Measurements from ENCODE around the gene SP1. TPM values are rescaled to one million over a fixed set of nuclear protein-coding genes. Genes with fewer than 3 reads are reported as not detected.

Gene SP1
- total RNA-seq, 1 experiment from 2014 or later = 96.8 TPM

DNA sequence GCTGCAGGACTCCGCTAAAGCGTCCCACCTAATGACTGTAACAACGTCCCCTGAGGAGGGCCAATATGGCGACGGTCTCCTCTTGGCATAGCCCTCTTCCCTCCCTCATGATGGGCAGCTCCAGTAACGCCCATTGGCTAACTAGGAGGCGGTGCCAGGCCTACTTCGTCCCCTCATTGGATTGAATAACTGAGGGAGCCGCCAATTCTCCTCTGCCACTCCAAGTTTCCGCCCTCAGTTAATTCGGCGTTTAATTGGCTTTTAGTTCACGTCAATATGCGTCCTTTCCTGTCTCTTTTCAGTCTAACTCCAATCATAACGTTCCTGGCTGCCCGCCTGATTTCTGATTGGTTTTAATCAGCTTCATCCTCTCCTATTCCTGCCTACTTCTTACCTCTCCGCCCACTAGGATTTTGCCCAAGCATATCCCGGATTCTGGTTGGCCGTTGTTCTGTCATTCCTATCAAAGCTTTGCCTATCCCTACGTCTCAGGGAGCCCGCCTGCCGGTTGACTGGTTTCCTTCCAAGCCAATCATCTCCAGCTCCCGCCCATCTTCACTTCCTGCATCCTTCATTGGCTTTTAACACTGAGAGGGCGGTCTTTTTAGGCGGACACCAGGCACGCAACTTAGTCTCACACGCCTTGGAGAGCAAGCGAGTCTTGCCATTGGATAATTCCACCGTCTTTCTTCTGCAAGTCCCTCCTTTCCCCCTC is 430 bp upstream of the SP1 start (continued):
- TF ChIP-seq, protein P1, sequence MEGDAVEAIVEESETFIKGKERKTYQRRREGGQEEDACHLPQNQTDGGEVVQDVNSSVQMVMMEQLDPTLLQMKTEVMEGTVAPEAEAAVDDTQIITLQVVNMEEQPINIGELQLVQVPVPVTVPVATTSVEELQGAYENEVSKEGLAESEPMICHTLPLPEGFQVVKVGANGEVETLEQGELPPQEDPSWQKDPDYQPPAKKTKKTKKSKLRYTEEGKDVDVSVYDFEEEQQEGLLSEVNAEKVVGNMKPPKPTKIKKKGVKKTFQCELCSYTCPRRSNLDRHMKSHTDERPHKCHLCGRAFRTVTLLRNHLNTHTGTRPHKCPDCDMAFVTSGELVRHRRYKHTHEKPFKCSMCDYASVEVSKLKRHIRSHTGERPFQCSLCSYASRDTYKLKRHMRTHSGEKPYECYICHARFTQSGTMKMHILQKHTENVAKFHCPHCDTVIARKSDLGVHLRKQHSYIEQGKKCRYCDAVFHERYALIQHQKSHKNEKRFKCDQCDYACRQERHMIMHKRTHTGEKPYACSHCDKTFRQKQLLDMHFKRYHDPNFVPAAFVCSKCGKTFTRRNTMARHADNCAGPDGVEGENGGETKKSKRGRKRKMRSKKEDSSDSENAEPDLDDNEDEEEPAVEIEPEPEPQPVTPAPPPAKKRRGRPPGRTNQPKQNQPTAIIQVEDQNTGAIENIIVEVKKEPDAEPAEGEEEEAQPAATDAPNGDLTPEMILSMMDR (IDR thresholded peaks at IDR 0.05 in 2 of 3, conservative IDR thresholded peaks at IDR 0.05 in 1 of 3; ENCODE audit: borderline replicate concordance in 1 of 3, insufficient read depth in 1 of 3, low read depth in 2 of 3, low read length in 2 of 3) = no peak
- TF ChIP-seq YY1 (IDR thresholded peaks at IDR 0.05; ENCODE audit: extremely low read depth, insufficient replicate concordance, low read depth, low read length) = peak; percentile 96

DNA sequence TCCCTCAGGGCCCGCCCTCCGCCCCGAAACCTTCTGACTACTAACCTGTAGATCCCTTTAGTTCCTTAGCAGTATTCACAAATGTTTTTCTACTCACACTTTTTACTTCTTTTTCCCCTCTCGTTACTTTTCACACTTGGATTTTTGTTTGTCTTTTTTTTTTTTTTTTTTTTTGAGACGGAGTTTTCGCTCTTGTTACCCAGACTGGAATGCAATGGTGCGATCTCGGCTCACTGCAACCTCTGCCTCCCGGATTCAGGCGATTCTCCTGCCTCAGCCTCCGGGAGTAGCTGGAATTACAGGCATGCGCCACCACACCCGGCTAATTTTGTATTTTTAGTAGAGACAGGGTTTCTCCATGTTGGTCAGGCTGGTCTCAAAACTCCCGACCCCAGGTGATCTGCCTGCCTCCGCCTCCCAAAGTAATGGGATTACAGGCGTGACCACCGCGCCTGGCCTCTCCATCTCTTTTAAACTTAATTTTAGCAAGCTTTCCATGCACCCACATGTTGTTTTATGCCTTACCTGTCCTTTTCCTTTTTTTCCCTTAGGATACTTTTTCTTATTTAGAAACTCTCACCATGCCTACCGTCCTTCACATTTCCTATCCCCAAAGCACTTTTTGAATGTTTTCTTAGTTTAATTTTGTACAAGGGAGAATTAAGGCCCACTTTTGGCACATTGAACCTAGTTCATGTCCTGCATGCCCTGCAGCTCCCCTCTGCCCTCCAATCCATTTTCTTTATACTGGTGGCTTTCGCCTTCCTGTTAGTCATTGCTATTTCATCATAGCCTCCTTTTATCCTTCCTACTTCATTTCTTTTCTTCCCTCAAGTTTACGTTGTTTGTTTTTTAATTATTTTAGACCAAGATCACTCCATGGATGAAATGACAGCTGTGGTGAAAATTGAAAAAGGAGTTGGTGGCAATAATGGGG is 1.1 kb downstream of the SP1 start:
- intact Hi-C loops (cut with micrococcal nuclease) = loop anchor here (2.0 to 5.0 kb wide), 3 partner anchors 40 to 71 kb away; partner anchors contain the start of gene PCBP2
- DNase-seq (ENCODE audit: low read depth, low spot score) = no peak
- no peak for ATAC-seq
- Histone ChIP-seq H3K4me1 (ENCODE audit: control insufficient read depth in 1 of 2, insufficient read depth in 2 of 2, low read length in 2 of 2) (peaks cover 24 to 42% of the 10 kb centered on the region in 2 experiments), H3K27ac (ENCODE audit: low read depth, low read length) (peak overlapping the region; percentile 74), H3K79me2 (ENCODE audit: insufficient read depth, low read length) (peaks cover 45% of the 10 kb centered on the region), H3K9me3 (ENCODE audit: control insufficient read depth in 1 of 2, insufficient read depth in 1 of 2, low read depth in 1 of 2, low read length in 2 of 2) (no peaks in the 10 kb centered on the region), H3K4me2 (ENCODE audit: low read length) (peak overlapping the region; percentile 73), H3K36me3 (ENCODE audit: control insufficient read depth in 1 of 2, insufficient read depth in 2 of 2, low read length in 2 of 2) (peaks cover 18 to 28% of the 10 kb centered on the region in 2 experiments), H2AFZ (ENCODE audit: low read depth, low read length, poor library complexity, severe bottlenecking) (no peak overlapping the region), H3K9me2 (ENCODE audit: insufficient read depth) (no peaks in the 10 kb centered on the region), H4K20me1 (ENCODE audit: insufficient read depth) (no peaks in the 10 kb centered on the region), H3K27me3 (ENCODE audit: insufficient read depth, low read length) (no peaks in the 10 kb centered on the region), H3K4me3 (replicated peaks in 1 of 2; ENCODE audit: low read depth in 1 of 2, low read length in 2 of 2) (peak overlapping the region; percentile 59 to 67), H3K9ac (ENCODE audit: low read length) (peak overlapping the region; percentile 81)
- RAD21 ChIA-PET (ENCODE audit: low non-redundant PET in 1 of 2, low total read pairs in 2 of 2, uncharacterized antibody in 2 of 2, unreplicated experiment in 2 of 2) = interaction anchor here (0.6 to 2.0 kb wide), 3 partner anchors 15 to 29 kb away, joined by 3 to 11 read pairs (median 6); no protein-coding TSS in a partner anchor
- TF ChIP-seq CBX3 (IDR thresholded peaks at IDR 0.05; ENCODE audit: low read depth) (no peak), POLR2AphosphoS5 (IDR thresholded peaks at IDR 0.05; ENCODE audit: low read depth, low read length) (peak; percentile 54; the same call in 1 of the 2 replicates)
- CTCF ChIA-PET = interaction anchor here (0.6 to 6.9 kb wide), 13 partner anchors 9 to 60 kb away, joined by 3 to 99 read pairs (median 4); partner anchors contain the start of gene AAAS
- no TSS peak for BruUV-seq (replicated peaks)
- POLR2A ChIA-PET = interaction anchor here (0.7 to 2.2 kb wide), 4 partner anchors 29 to 60 kb away, joined by 3 to 9 read pairs (median 4); partner anchors contain the start of genes AAAS and PRR13
